ENCODE results near the gene MARK3. TPM values are rescaled to one million over a fixed set of nuclear protein-coding genes. Genes with fewer than 3 reads are reported as not detected.

Gene MARK3
- total and polyA plus RNA-seq, 2 of the 4 experiments (the other 2 are of a cell fraction), result 78.5 to 80.5 TPM

DNA sequence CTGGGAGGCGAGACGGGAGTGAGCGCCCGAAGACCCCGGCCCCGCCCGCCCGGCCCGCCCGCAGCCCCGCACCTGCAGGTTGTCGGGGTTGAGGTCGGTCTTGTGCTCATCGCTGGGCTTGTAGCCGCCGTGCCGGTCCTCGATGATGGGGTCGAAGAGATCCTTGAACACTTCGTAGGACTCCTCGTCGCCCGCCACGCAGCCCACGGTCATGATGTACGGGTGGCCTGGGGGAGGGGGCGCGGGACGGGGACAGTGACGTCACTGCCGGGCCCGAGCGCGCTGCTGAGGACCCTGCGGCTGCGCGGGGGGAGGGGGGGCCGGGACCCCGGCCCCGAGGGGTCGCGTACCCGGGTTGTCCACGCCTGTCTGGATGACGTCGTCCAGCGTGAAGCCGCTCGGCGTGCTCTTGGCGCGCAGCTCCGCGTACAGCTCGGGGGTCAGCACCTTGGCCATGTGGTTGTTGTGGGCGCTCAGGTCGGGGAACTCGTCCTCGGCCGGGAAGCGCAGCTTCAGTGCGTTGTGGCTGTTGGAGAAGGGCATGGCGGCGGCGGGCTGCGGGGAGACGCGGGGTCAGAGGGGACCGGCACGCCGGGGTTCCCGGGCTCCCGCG, 136.8 kb downstream of the MARK3 start:
- ChIA-PET CTCF (no interaction called here), POLR2A (ENCODE audit: unreplicated experiment) (no interaction called here)
- WGBS, 2 experiments (ENCODE audit: extremely low coverage in 2 of 2, insufficient read length in 1 of 2), result 0% methylated on average over 35 of the region's 74 CpGs; no CpG with 5 or more reads in 1 of the 2 experiments
- BruUV-seq (replicated peaks), result TSS peak; percentile 22
- H4K8ac ChIP-seq (ENCODE audit: low read depth in 2 of 2, low read length in 2 of 2), result no peak overlapping the region
- H4K20me1 ChIP-seq (ENCODE audit: insufficient read depth, low read length), result peaks cover 11% of the 10 kb centered on the region
- no peak overlapping the region for H2BK15ac ChIP-seq (ENCODE audit: low read depth, low read length)
- no peaks in the 10 kb centered on the region for H3K9me1 ChIP-seq (ENCODE audit: insufficient read depth, low read length)
- H2AK5ac ChIP-seq (ENCODE audit: low read depth, low read length), result 0 out of 2 replicates have a peak overlapping the region, but pooled peaks have one; percentile 56
- H3K18ac ChIP-seq (ENCODE audit: low read depth, low read length), result no peak overlapping the region
- H2BK20ac ChIP-seq (ENCODE audit: low read depth, low read length), result no peak overlapping the region
- H4K91ac ChIP-seq (ENCODE audit: insufficient read depth, low read depth, low read length), result no peak overlapping the region
- intact Hi-C loops (cut with micrococcal nuclease) (no loop called here), dilution Hi-C loops (cut with HindIII; ENCODE audit: low sequenced_read_pairs, unreplicated experiment) (no loop called here), in situ Hi-C loops (cut with MboI; ENCODE audit: low sequenced_read_pairs) (no loop called here)
- no peak overlapping the region for H3K14ac ChIP-seq (replicated peaks; ENCODE audit: low read depth, low read length)
- TF ChIP-seq RFX5 (IDR thresholded peaks at IDR 0.05; ENCODE audit: low read depth, low read length) (no peak), RCOR1 (IDR thresholded peaks at IDR 0.05; ENCODE audit: insufficient replicate concordance, low read length) (no peak), CEBPB (IDR thresholded peaks at IDR 0.05; ENCODE audit: low read depth, low read length) (no peak), CHD1 (IDR thresholded peaks at IDR 0.05; ENCODE audit: low read depth, low read length) (no peak), MAFK (IDR thresholded peaks at IDR 0.05; ENCODE audit: low read depth, low read length) (no peak), POLR2A (IDR thresholded peaks at IDR 0.05; ENCODE audit: low read depth, low read length) (no peak), FOS (IDR thresholded peaks at IDR 0.05; ENCODE audit: low read depth, low read length) (no peak), NFE2L2 (IDR thresholded peaks at IDR 0.05; ENCODE audit: low read depth, low read length) (no peak), MAZ (IDR thresholded peaks at IDR 0.05; ENCODE audit: borderline replicate concordance, low read depth, low read length) (no peak), RAD21 (IDR thresholded peaks at IDR 0.05; ENCODE audit: low read length) (no peak), MXI1 (IDR thresholded peaks at IDR 0.05; ENCODE audit: borderline replicate concordance, low read depth, low read length) (no peak), BHLHE40 (IDR thresholded peaks at IDR 0.05; ENCODE audit: low read depth, low read length) (no peak), SMC3 (IDR thresholded peaks at IDR 0.05; ENCODE audit: low read depth, low read length) (no peak)
- TF ChIP-seq, protein P1, sequence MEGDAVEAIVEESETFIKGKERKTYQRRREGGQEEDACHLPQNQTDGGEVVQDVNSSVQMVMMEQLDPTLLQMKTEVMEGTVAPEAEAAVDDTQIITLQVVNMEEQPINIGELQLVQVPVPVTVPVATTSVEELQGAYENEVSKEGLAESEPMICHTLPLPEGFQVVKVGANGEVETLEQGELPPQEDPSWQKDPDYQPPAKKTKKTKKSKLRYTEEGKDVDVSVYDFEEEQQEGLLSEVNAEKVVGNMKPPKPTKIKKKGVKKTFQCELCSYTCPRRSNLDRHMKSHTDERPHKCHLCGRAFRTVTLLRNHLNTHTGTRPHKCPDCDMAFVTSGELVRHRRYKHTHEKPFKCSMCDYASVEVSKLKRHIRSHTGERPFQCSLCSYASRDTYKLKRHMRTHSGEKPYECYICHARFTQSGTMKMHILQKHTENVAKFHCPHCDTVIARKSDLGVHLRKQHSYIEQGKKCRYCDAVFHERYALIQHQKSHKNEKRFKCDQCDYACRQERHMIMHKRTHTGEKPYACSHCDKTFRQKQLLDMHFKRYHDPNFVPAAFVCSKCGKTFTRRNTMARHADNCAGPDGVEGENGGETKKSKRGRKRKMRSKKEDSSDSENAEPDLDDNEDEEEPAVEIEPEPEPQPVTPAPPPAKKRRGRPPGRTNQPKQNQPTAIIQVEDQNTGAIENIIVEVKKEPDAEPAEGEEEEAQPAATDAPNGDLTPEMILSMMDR (conservative IDR thresholded peaks at IDR 0.05; ENCODE audit: low read depth, low read length), result no peak
- TF ChIP-seq, protein P2, sequence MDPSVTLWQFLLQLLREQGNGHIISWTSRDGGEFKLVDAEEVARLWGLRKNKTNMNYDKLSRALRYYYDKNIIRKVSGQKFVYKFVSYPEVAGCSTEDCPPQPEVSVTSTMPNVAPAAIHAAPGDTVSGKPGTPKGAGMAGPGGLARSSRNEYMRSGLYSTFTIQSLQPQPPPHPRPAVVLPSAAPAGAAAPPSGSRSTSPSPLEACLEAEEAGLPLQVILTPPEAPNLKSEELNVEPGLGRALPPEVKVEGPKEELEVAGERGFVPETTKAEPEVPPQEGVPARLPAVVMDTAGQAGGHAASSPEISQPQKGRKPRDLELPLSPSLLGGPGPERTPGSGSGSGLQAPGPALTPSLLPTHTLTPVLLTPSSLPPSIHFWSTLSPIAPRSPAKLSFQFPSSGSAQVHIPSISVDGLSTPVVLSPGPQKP (IDR thresholded peaks at IDR 0.05; ENCODE audit: borderline replicate concordance, low read depth, low read length), result no peak
- TF ChIP-seq, protein P3, sequence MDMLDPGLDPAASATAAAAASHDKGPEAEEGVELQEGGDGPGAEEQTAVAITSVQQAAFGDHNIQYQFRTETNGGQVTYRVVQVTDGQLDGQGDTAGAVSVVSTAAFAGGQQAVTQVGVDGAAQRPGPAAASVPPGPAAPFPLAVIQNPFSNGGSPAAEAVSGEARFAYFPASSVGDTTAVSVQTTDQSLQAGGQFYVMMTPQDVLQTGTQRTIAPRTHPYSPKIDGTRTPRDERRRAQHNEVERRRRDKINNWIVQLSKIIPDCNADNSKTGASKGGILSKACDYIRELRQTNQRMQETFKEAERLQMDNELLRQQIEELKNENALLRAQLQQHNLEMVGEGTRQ (IDR thresholded peaks at IDR 0.05; ENCODE audit: low read depth, low read length), result no peak
- no peak overlapping the region for H2BK5ac ChIP-seq (ENCODE audit: low read depth, low read length, poor library complexity, severe bottlenecking)
- H3K36me3 ChIP-seq (ENCODE audit: control insufficient read depth, insufficient read depth, low read length), result no peaks in the 10 kb centered on the region
- peak overlapping the region; percentile 6; the same call in 1 of the 2 replicates for H3K23ac ChIP-seq (ENCODE audit: low read depth, low read length)
- DNase-seq (no peak), ATAC-seq (ENCODE audit: low read depth) (no peak; the same call in 1 of the 2 replicates)
- no peak overlapping the region for H3K27ac ChIP-seq (ENCODE audit: insufficient read depth, low read length)
- no peak overlapping the region for H3K56ac ChIP-seq (ENCODE audit: extremely low read depth, insufficient read depth, low read length)
- H3K27me3 ChIP-seq (ENCODE audit: control insufficient read depth, insufficient read depth, low read length), result peaks cover 15% of the 10 kb centered on the region
- peak overlapping the region; percentile 59 for H3K4me3 ChIP-seq (ENCODE audit: insufficient read depth, low read depth, low read length)
- peaks cover 18% of the 10 kb centered on the region for H3K4me1 ChIP-seq (ENCODE audit: control insufficient read depth, insufficient read depth, low read length)
- no peak overlapping the region for H2BK120ac ChIP-seq (ENCODE audit: low read depth, low read length)
- no peaks in the 10 kb centered on the region for H3K9me3 ChIP-seq (ENCODE audit: control insufficient read depth, insufficient read depth, low read length)
- peak overlapping the region; percentile 44 for H2AK9ac ChIP-seq (replicated peaks; ENCODE audit: low read depth, low read length, poor library complexity)
- H3K9ac ChIP-seq (ENCODE audit: low read depth, low read length), result no peak overlapping the region
- no peak overlapping the region for H4K5ac ChIP-seq (ENCODE audit: low read depth, low read length)
- H2AFZ ChIP-seq (replicated peaks; ENCODE audit: low read length, poor library complexity), result peak overlapping the region; percentile 77
- peak overlapping the region; percentile 99 for H3K4me2 ChIP-seq (ENCODE audit: low read depth, low read length)
- H3K79me1 ChIP-seq (ENCODE audit: low read depth in 1 of 2, low read length in 2 of 2), result peaks cover 0 to 5% of the 10 kb centered on the region in 2 experiments; a peak in 1 of 4 replicates
- H3K4ac ChIP-seq (ENCODE audit: low read depth, low read length), result peak overlapping the region; percentile 18; the same call in 1 of the 2 replicates

Measured in IMR-90 (cell line).